Measurements from ENCODE around the gene PIGP. TPM values are rescaled to one million over a fixed set of nuclear protein-coding genes. Genes with fewer than 3 reads are reported as not detected.

The PIGP gene
- total and polyA plus RNA-seq, 9 of the 15 experiments (the other 6 are each of a cell fraction or from before 2014, with no cell fraction given) = 18.3 to 122 (median 35.6) TPM

GRCh38 chr21:37072274-37072987 lies 440 bp downstream of the PIGP start (continued):
- no peak for TF ChIP-seq POLR2G (IDR thresholded peaks at IDR 0.05; ENCODE audit: low read depth, low read length)
- TF ChIP-seq NCOA1 (IDR thresholded peaks at IDR 0.05; ENCODE audit: low read depth) = no peak
- TF ChIP-seq ZNF668 (CRISPR knock-in tag; IDR thresholded peaks at IDR 0.05) = no peak
- TF ChIP-seq FOS (IDR thresholded peaks at IDR 0.05; ENCODE audit: extremely low read depth, insufficient read length) = no peak
- TF ChIP-seq, protein P1, sequence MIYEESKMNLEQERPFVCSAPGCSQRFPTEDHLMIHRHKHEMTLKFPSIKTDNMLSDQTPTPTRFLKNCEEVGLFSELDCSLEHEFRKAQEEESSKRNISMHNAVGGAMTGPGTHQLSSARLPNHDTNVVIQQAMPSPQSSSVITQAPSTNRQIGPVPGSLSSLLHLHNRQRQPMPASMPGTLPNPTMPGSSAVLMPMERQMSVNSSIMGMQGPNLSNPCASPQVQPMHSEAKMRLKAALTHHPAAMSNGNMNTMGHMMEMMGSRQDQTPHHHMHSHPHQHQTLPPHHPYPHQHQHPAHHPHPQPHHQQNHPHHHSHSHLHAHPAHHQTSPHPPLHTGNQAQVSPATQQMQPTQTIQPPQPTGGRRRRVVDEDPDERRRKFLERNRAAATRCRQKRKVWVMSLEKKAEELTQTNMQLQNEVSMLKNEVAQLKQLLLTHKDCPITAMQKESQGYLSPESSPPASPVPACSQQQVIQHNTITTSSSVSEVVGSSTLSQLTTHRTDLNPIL (CRISPR knock-in tag; IDR thresholded peaks at IDR 0.05) = no peak
- no peak for TF ChIP-seq HNRNPL (IDR thresholded peaks at IDR 0.05; ENCODE audit: low read depth, low read length)
- peak; percentile 16 for TF ChIP-seq ZFP36 (IDR thresholded peaks at IDR 0.05; ENCODE audit: low read depth, low read length, partially characterized antibody)
- no peak for TF ChIP-seq SMARCA4 (IDR thresholded peaks at IDR 0.05)
- TF ChIP-seq KAT7 (CRISPR knock-in tag; IDR thresholded peaks at IDR 0.05; ENCODE audit: borderline replicate concordance) = peak; percentile 97
- TF ChIP-seq KLF13 (tag; IDR thresholded peaks at IDR 0.05; ENCODE audit: borderline replicate concordance, low read depth) = peak; percentile 51
- TF ChIP-seq AFF1 (IDR thresholded peaks at IDR 0.05; ENCODE audit: low read depth in 1 of 2, partially characterized antibody in 2 of 2) = no peak
- TF ChIP-seq ZNF347 (CRISPR knock-in tag; IDR thresholded peaks at IDR 0.05; ENCODE audit: low read depth) = no peak
- no peak for TF ChIP-seq ZNF696 (CRISPR knock-in tag; conservative IDR thresholded peaks at IDR 0.05)
- TF ChIP-seq ZMIZ1 (IDR thresholded peaks at IDR 0.05; ENCODE audit: low read depth in 2 of 2, low read length in 2 of 2) = no peak
- TF ChIP-seq, protein P2, sequence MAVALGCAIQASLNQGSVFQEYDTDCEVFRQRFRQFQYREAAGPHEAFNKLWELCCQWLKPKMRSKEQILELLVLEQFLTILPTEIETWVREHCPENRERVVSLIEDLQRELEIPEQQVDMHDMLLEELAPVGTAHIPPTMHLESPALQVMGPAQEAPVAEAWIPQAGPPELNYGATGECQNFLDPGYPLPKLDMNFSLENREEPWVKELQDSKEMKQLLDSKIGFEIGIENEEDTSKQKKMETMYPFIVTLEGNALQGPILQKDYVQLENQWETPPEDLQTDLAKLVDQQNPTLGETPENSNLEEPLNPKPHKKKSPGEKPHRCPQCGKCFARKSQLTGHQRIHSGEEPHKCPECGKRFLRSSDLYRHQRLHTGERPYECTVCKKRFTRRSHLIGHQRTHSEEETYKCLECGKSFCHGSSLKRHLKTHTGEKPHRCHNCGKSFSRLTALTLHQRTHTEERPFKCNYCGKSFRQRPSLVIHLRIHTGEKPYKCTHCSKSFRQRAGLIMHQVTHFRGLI (CRISPR knock-in tag; IDR thresholded peaks at IDR 0.05) = no peak
- TF ChIP-seq ARHGAP35 (IDR thresholded peaks at IDR 0.05; ENCODE audit: partially characterized antibody) = no peak
- TF ChIP-seq TCF3 (CRISPR knock-in tag; IDR thresholded peaks at IDR 0.05) = 0 out of 2 replicates have a peak, but pooled peaks have one; percentile 6
- no peak for TF ChIP-seq SLC30A9 (CRISPR knock-in tag; IDR thresholded peaks at IDR 0.05)

Measured in K562 (cell line).